ENCODE measurements around the gene BCL6. TPM values are rescaled to one million over a fixed set of nuclear protein-coding genes. Genes with fewer than 3 reads are reported as not detected.

The BCL6 gene
- total RNA-seq, 1 donor from 2014 or later = 46.2 TPM

DNA sequence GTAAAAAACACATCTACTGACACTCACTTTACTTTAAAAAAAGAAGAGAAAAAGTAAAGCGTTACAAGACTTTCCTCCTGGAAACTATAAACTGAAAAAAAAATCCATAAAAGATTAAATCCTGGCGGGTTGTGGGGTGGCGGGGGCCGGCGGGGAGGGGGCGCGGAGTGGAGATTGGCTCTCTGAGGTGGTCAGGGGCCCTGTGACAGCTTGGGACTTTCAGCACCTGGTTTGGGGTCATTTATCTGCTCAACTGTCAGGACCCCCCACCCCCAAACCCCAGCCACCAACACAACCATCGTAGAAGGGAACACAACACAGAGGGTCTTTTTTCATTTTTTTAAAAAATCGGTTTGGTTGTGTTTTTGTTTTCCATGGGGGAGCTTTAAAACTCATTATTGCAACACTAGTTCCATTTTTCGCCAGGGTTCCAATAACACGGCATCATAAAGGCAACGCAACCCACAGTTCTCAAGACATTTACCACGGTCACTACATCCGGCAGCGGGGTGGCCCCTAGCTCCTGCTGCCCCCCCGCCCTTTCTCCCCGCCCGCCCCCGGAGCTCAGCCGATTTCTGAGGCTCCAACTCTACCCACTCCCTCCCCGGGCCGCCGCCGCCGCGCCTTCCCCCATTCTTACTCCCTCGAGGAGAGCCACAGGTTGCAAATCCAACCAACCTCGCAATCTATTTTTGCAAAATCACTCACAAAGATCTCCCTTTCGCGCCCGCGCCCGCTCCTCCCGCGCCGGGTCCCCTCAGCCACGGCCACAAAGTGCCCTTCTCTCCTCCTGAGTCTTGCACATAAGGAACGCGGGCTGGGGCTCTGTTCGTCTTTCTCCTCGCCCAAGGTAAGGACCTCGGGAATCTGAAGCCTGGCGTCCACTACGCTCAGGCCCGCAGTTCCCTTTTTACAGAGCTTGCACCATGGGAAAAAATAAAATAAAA, 1.8 kb downstream of the BCL6 start:
- peak overlapping the region; percentile 95 for H3K4me2 ChIP-seq (ENCODE audit: low read length)
- H3K27ac Mint-ChIP-seq (ENCODE audit: unreplicated experiment) = peak overlapping the region; percentile 100
- DNase-seq (ENCODE audit: low read depth) (peak; percentile 34), FAIRE-seq (no peak)
- H4K20me1 ChIP-seq (ENCODE audit: insufficient read depth, low read length) = peaks cover 19% of the 10 kb centered on the region
- no peaks in the 10 kb centered on the region for H3K27me3 Mint-ChIP-seq (ENCODE audit: low read depth, unreplicated experiment)
- peak overlapping the region; percentile 99 for H3K9ac ChIP-seq (ENCODE audit: low read length)
- no peaks in the 10 kb centered on the region for H3K9me3 Mint-ChIP-seq (ENCODE audit: unreplicated experiment)
- H3K4me3 Mint-ChIP-seq (ENCODE audit: unreplicated experiment) = peak overlapping the region; percentile 94
- H3K9me3 ChIP-seq (ENCODE audit: insufficient read depth, low read depth, low read length) = no peaks in the 10 kb centered on the region
- H3K4me1 ChIP-seq (ENCODE audit: insufficient read depth, low read length) = peaks cover 36% of the 10 kb centered on the region
- peaks cover 43% of the 10 kb centered on the region for H3K4me1 Mint-ChIP-seq (ENCODE audit: low read depth, unreplicated experiment)
- peak overlapping the region; percentile 92 for H3K4me3 ChIP-seq (ENCODE audit: insufficient read depth, low read depth, low read length)
- H2AFZ ChIP-seq (ENCODE audit: low read depth, low read length) = no peak overlapping the region
- peaks cover 54% of the 10 kb centered on the region for H3K79me2 ChIP-seq (ENCODE audit: insufficient read depth, low read length)
- no peaks in the 10 kb centered on the region for H3K36me3 Mint-ChIP-seq (ENCODE audit: low read depth, unreplicated experiment)
- no peak for TF ChIP-seq EZH2 (IDR thresholded peaks at IDR 0.05; ENCODE audit: insufficient read depth, low read length)
- TF ChIP-seq, protein P1, sequence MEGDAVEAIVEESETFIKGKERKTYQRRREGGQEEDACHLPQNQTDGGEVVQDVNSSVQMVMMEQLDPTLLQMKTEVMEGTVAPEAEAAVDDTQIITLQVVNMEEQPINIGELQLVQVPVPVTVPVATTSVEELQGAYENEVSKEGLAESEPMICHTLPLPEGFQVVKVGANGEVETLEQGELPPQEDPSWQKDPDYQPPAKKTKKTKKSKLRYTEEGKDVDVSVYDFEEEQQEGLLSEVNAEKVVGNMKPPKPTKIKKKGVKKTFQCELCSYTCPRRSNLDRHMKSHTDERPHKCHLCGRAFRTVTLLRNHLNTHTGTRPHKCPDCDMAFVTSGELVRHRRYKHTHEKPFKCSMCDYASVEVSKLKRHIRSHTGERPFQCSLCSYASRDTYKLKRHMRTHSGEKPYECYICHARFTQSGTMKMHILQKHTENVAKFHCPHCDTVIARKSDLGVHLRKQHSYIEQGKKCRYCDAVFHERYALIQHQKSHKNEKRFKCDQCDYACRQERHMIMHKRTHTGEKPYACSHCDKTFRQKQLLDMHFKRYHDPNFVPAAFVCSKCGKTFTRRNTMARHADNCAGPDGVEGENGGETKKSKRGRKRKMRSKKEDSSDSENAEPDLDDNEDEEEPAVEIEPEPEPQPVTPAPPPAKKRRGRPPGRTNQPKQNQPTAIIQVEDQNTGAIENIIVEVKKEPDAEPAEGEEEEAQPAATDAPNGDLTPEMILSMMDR (IDR thresholded peaks at IDR 0.05; ENCODE audit: insufficient read depth, low read depth, low read length) = no peak
- no peaks in the 10 kb centered on the region for H3K27me3 ChIP-seq (ENCODE audit: insufficient read depth, low read length)
- H3K27ac ChIP-seq (ENCODE audit: low read depth, low read length) = peak overlapping the region; percentile 100
- no peaks in the 10 kb centered on the region for H3K36me3 ChIP-seq (ENCODE audit: insufficient read depth, low read length)

DNA sequence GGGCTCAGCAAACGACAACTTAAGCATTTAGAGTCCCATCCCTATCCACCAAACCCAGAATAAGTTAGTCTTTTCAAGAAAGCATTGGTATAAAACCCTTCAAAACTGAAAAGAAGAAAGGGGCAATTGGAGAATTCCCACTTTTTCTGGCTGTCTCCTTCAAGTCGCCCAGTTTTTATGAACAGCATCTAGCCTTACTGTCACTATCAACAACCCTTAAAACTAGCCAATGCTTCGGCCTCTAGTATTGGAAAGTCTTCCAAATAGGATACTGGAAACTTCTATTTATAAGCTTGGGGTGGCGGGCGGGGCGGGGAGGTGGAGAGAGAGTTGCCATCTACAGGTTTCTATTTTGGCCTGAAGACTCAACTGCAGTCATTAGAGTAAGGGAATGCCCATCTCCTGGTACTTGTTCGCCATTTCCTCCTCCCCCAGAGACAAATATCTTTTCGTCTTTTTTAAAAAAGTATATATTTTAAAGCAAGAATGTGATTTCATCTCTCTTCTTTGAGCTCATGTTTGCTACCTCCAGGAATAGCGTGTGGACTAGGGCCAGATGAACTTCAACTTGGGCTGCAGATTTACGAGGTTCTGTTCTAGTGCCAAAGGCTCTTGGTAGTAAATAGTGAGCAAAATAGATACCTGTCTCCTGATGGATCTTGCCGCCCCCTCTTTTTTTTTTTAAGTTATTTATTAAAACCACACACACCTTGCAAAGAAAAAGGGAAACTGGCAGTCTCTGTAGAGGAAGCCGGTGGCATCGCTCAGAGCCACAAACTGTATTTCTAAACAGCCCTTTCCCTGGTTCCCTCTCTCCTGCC, 2.7 kb downstream of the BCL6 start:
- no peak for FAIRE-seq
- H3K4me2 ChIP-seq (ENCODE audit: low read length) = peak overlapping the region; percentile 95
- no peaks in the 10 kb centered on the region for H3K27me3 ChIP-seq (ENCODE audit: insufficient read depth, low read length)
- no peaks in the 10 kb centered on the region for H3K36me3 Mint-ChIP-seq (ENCODE audit: low read depth, unreplicated experiment)
- no peaks in the 10 kb centered on the region for H3K36me3 ChIP-seq (ENCODE audit: insufficient read depth, low read length)
- peak overlapping the region; percentile 94 for H3K4me3 Mint-ChIP-seq (ENCODE audit: unreplicated experiment)
- H3K27ac Mint-ChIP-seq (ENCODE audit: unreplicated experiment) = peak overlapping the region; percentile 96
- H3K79me2 ChIP-seq (ENCODE audit: insufficient read depth, low read length) = peaks cover 63% of the 10 kb centered on the region
- H2AFZ ChIP-seq (ENCODE audit: low read depth, low read length) = no peak overlapping the region
- no peaks in the 10 kb centered on the region for H3K27me3 Mint-ChIP-seq (ENCODE audit: low read depth, unreplicated experiment)
- DNase-seq (ENCODE audit: low read depth) = peak; percentile 51
- H3K9ac ChIP-seq (ENCODE audit: low read length) = peak overlapping the region; percentile 99
- H3K4me1 ChIP-seq (ENCODE audit: insufficient read depth, low read length) = peaks cover 43% of the 10 kb centered on the region
- H3K4me1 Mint-ChIP-seq (ENCODE audit: low read depth, unreplicated experiment) = peaks cover 34% of the 10 kb centered on the region
- H3K9me3 ChIP-seq (ENCODE audit: insufficient read depth, low read depth, low read length) = no peaks in the 10 kb centered on the region
- TF ChIP-seq EZH2 (IDR thresholded peaks at IDR 0.05; ENCODE audit: insufficient read depth, low read length) = no peak
- TF ChIP-seq, protein P1 (IDR thresholded peaks at IDR 0.05; ENCODE audit: insufficient read depth, low read depth, low read length) = no peak
- H3K4me3 ChIP-seq (ENCODE audit: insufficient read depth, low read depth, low read length) = peak overlapping the region; percentile 47
- H4K20me1 ChIP-seq (ENCODE audit: insufficient read depth, low read length) = peaks cover 19% of the 10 kb centered on the region
- no peaks in the 10 kb centered on the region for H3K9me3 Mint-ChIP-seq (ENCODE audit: unreplicated experiment)
- H3K27ac ChIP-seq (ENCODE audit: low read depth, low read length) = no peak overlapping the region
